IMR-90 (cell line): ENCODE data around the gene RAD18.

ENCODE experiments used
- CHD1 ChIP-seq: IDR thresholded peaks from 2 replicates; pipeline ENCODE4 v1.6.1; 2012; ENCODE audit warnings: low read depth, low read length, improper control_type of control experiment
- CTCF ChIP-seq: conservative IDR thresholded peaks from 2 replicates; pipeline ENCODE4 v1.5.1; 2012; ENCODE audit warnings: mild to moderate bottlenecking, low read depth, low read length, improper control_type of control experiment
- POLR2A ChIP-seq: IDR thresholded peaks from 2 replicates; pipeline ENCODE4 v1.6.1; 2012; ENCODE audit warnings: mild to moderate bottlenecking, low read depth, low read length
- RCOR1 ChIP-seq: IDR thresholded peaks from 2 replicates; pipeline ENCODE4 v1.6.1; 2012; ENCODE audit warnings: mild to moderate bottlenecking, low read length, improper control_type of control experiment; ENCODE audit not compliant: insufficient replicate concordance

- TF ChIP-seq CTCF (no peak), CHD1 (no peak), RCOR1 (no peak), POLR2A (no peak)
Measured at GRCh38 chr3:8851703-8852102, 111.6 kb downstream of the RAD18 start.
